Left renal pelvis (tissue), 4 donors: Measurements from ENCODE around the gene GGN. TPM values are rescaled to one million over a fixed set of nuclear protein-coding genes. Genes with fewer than 3 reads are reported as not detected.

Experiments used
- DNase-seq, 4 donors: peaks; one replicate each; pipeline ENCODE4 v3.0.0-alpha.2; 2013; ENCODE audit warnings: low read depth in 4 of 4, low spot score in 3 of 4
- polyA plus RNA-seq, 4 donors: library from polyadenylated mRNA; unstranded; fragments of 120-200 nt; gene quantifications; one replicate each; pipeline ENCODE4 v1.2.1, GENCODE V29; 2013; ENCODE audit not compliant: insufficient read length in 4 of 4

Gene GGN
- polyA plus RNA-seq, 4 donors, result 0.19 to 0.92 (median 0.56) TPM

DNA sequence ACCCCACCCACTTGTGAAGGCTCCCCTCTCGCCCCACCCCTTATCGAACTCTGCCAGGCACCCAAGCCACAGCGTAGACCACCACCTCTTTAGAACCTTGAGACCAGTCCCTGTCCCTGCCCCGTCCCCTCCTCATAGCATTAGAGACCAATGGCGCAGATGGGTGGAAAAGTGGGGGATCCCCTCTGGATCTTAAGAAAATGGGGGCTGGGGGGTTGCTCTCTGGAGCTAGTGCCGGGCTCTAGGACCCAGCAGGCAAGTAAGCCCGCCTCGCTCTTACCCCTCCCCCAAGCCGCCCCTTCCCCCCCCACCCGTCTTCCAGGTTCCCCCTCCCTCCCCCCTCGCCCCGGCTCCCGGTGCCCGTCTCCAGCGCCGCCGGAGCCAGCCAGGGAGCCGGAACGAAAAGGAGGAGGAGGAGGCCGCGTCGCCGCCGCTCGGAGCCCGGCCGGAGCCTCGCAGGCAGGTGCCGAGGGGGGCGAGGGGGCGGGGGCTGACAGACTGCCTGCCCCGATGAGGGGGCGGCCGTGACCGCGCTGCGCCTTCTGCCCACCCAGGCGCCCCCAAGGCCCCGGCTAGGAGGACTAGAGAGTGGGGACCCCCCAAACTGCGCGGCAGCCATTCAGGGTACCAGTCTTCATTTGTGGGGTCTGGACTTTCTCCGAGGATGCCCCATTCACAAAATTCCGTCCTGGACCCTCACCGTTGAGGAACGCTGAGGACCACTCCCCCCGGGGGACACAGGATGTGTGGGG lies 691 bp upstream of the GGN start, which contains the start of gene SPRED3:
Gene SPRED3 (plus strand): TSS at position 349 of the 752 bp plus-strand sequence. CDS start 1,606 bp downstream, outside the sequence.
- peak in 1 of 4 donors; percentile 33 for DNase-seq

DNA sequence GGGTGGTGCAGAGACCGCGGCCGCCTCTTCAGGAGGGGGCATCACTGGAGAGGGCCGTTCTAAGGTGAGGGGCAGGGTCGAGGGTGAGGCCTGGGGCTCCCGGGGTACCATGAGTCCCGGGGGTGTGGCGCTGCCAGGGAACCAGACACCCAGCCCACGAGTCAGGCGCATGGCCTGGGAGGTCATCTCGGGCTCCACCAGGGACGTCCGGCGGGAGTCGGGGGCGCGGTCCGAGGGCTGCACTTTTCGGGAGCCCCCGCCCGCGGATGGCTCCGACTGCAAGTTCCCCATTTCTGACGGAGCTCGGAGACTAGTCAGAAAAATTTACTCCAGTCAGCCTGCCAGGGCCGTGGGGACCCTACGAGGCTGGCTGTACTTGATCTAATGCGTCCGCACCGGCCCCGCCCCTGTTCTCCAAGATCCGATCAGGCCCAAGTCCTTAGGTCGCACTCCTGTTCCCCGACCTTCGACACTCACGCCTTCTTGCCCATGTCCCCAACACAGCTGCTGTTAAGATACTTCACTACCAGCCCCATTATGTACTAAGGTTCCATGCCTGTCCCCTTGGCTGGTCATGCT lies 774 bp downstream of the GGN start:
- no peak for DNase-seq

GRCh38 chr19:38386300-38386970 lies 1.4 kb downstream of the GGN start:
- DNase-seq, result no peak

GRCh38 chr19:38385804-38386257 lies 2.0 kb downstream of the GGN start:
- no peak for DNase-seq

- no peak for DNase-seq
Measured at GRCh38 chr19:38385057-38385803, 2.6 kb downstream of the GGN start.

- DNase-seq, result no peak
Measured at GRCh38 chr19:38384209-38385027, 3.4 kb downstream of the GGN start.

DNA sequence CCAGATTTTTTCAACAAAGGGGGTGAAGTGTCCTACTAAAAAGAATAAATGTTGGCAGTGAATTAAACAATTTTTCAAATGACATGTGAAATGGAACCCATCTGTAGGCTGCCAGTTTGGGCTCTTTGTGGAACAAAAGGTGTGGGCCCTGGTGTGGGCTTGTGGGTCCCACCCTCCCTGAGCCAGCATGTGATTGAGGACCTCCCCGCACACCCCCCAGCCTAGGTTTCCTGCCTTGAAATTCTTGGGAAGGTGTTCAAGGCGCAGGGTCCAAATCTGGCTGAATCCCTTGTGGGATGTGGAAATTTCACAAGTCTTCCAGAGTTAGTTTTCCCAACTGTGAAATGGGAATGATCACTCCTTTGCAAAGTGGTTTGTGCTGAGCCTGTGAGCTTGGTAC lies 4.1 kb downstream of the GGN start:
- no peak for DNase-seq

DNA sequence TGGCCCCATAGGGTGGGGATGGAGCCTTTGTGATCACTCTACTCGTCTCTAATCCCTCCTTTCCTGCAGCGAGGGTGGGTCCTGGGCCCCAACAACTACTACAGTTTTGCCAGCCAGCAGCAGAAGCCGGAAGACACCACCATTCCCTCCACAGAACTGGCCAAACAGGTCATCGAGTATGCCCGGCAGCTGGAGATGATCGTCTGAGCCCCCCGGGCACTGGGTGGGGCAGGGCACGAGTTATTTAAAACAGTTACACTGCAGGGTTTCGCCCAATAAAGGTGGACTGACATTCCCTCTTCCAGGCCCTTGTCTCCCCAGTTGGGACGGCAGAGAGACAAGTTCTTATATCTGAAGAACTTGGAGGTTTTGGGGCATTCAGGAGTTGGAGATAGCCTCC lies 4.7 kb downstream of the GGN start:
- no peak for DNase-seq

GRCh38 chr19:38381138-38381537 lies 6.7 kb downstream of the GGN start:
- no peak for DNase-seq

DNA sequence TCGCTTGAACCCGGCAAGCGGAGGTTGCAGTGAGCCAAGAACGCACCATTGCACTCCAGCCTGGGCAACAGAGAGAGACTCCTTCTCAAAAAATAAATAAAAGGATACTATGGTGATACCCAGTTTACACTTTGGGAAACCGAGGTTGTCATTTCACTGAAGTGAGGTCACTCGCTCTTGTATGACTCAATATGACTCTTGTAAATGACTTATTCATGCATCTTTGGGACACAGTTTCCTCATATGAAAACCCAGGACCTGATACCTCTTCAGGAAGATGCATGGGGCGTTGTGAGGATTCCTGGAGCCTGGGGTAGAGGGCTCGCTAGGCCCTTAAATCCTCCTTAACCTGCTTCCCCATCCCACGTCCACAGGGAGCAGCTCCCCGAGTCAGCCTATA lies 9.0 kb downstream of the GGN start:
- no peak for DNase-seq

DNA sequence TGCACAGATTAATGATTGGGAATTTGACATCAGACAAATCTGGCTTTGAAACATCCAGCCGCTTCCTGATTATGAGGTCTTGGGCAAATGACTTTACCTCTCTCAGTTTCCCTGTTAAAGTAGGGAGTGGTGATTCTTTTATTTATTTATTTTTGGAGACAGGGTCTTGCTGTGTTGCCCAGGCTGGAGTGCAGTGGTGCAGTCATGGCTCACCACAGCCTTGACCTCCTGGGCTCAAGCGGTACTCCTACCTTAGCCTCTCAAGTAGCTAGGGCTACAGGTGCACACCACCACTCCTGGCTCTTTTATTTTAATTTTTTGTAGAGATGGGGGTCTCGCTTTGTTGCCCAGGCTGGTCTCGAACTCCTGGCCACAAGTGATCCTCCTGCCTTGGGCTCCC lies 10.8 kb downstream of the GGN start:
- DNase-seq, result no peak

DNA sequence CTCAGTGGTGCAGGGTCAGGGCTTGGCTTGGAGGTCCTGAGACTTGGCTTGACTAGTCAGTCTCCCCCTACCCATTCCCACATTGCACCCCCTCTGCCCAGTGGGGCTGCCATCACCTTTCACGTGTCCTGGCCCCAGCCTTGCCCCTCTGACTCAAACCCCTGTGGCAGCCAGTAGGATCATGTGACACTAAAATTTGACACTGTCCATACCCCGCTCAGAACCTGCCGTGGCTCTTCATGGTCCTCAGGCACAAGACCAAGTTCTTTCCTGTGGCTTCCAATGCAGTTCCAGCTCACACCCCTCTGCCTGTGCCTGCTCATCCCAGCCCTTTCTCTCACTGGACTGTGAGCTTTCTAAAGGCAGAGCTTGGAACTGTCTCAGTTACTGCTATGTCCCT lies 11.3 kb downstream of the GGN start:
- DNase-seq, result no peak

GRCh38 chr19:38375748-38376147 lies 12.1 kb downstream of the GGN start:
- no peak for DNase-seq

DNA sequence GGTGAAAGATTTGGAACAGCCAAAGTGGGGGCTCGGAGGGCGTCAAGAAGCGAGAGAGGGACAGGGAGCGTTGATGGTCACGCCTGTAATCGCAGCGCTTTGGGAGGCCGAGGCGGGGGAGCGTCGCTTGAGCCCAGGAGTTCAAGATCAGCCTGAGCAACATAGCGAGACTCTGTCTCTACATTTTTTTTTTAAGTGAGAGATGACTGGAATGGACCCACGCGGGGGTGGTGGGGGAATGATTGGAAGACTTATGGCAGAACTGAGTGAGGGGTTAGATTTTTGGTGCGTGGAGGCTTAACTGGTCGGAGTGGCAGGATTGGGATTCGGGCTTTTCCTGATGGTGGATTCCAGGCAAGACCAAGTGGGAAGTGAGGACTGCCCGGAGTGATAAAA lies 12.7 kb downstream of the GGN start:
- DNase-seq, result no peak

GRCh38 chr19:38374332-38375097 lies 13.3 kb downstream of the GGN start, which contains the start of gene PSMD8:
Gene PSMD8, plus strand, starts transcription at chr19:38374571. Its CDS starts 31 bp downstream, at chr19:38374602.
- DNase-seq, result peak; percentile 95 to 98 (median 98)

GRCh38 chr19:38373907-38374331 lies 13.9 kb downstream of the GGN start:
- no peak for DNase-seq

DNA sequence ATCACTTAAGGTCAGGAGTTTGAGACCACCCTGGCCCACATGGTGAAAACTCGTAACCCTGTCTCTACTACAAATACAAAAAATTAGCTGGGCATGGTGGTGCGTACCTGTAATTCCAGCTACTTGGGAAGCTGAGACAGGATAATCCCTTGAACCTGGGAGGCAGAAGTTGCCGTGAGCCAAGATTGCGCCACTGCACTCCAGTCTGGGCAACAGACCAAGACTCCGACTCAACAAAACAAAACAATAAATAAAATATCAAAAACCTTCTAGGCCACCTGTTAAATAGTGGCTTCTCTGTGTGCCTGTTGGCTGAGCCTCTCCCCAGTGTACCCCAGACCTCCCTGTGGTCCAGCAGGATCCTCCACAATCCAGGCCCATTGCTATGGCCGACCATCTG lies 16.8 kb downstream of the GGN start:
- DNase-seq, result no peak

- DNase-seq, result no peak
Measured at GRCh38 chr19:38370299-38370698, 17.5 kb downstream of the GGN start.

DNA sequence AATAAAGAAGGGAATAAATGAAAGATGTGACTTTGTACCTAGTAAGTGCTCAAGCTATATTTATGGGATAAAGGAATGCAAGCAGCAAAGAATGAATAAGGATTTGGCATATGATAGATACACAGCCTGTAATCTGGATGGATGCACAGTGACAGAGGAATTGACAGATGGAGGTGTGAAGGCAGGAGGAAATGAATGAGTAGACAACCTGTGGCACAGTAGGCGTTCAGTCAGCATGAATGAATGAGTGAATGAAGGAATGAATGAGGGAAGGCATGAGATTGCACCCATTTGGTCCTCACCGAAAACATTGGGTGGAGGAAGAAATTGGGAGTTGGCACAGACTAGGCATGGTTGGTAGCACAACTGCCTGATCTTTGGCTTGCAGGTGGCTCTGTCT lies 18.2 kb downstream of the GGN start:
- no peak for DNase-seq
